ENCODE data around the gene ZNF808. TPM values are rescaled to one million over a fixed set of nuclear protein-coding genes. Genes with fewer than 3 reads are reported as not detected.

ZNF808 gene
- total RNA-seq, 1 experiment from 2014 or later = 35.7 TPM

DNA sequence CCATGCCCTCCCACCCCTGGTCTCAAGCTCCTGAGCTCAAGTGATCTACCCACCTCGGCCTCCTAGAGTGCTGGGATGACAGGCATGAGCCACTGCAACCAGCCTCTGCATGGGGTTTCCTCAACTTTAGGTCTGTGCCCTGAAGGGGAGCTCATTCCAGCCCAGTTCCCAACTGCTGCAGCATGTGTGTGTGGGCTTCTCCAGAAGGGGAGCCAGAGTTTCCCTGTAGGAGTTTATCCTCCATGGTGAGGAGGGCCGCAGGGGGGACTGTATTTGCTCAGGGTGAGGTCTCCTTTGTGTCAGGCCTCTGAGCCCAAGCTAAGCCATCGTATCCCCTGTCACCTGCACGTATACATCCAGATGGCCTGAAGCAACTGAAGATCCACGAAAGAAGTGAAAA lies 11.3 kb upstream of the ZNF808 start:
- Histone ChIP-seq H2BK20ac (ENCODE audit: low read depth, low read length, poor library complexity, severe bottlenecking) (no peak overlapping the region), H3K18ac (ENCODE audit: insufficient read length, low read depth, low read length) (no peak overlapping the region), H3K23ac (ENCODE audit: insufficient read length, low read depth, low read length) (no peak overlapping the region), H3K27me3 (ENCODE audit: insufficient read depth, low read length) (no peaks in the 10 kb centered on the region), H2BK12ac (ENCODE audit: insufficient read length, low read depth, low read length) (no peak overlapping the region), H3T11ph (ENCODE audit: low read length) (no peak overlapping the region), H3K56ac (ENCODE audit: insufficient read length, low read depth, low read length) (no peak overlapping the region), H3K9ac (ENCODE audit: extremely low read depth, insufficient read length, low read length) (no peak overlapping the region), H3K79me1 (ENCODE audit: insufficient read depth, low read depth, low read length, poor library complexity, severe bottlenecking) (no peaks in the 10 kb centered on the region), H4K5ac (ENCODE audit: insufficient read length, low read depth, low read length) (no peak overlapping the region), H3K4me1 (ENCODE audit: insufficient read depth, low read length) (peaks cover 9% of the 10 kb centered on the region; the same call in 1 of the 2 replicates), H3K27ac (ENCODE audit: insufficient read length, low read depth, low read length) (no peak overlapping the region), H3K4ac (ENCODE audit: low read depth, low read length) (no peak overlapping the region), H3K23me2 (ENCODE audit: insufficient read length, low read depth, low read length, poor library complexity, severe bottlenecking) (no peaks in the 10 kb centered on the region), H3K79me2 (ENCODE audit: insufficient read depth, low read length) (no peaks in the 10 kb centered on the region), H3K14ac (ENCODE audit: insufficient read depth, low read length) (no peak overlapping the region), H4K20me1 (ENCODE audit: control insufficient read depth, insufficient read depth, insufficient read length) (no peaks in the 10 kb centered on the region), H3K4me2 (ENCODE audit: insufficient read depth, insufficient read length, low read length) (no peak overlapping the region), H2AFZ (ENCODE audit: low read length) (no peak overlapping the region), H2AK5ac (ENCODE audit: insufficient read length, low read length) (no peak overlapping the region), H4K91ac (ENCODE audit: insufficient read length, low read depth, low read length) (no peak overlapping the region), H2BK120ac (ENCODE audit: low read depth, low read length, poor library complexity, severe bottlenecking) (no peak overlapping the region), H3K9me3 (ENCODE audit: control insufficient read depth, low read depth, low read length) (no peaks in the 10 kb centered on the region), H4K8ac (replicated peaks; ENCODE audit: insufficient read length, low read depth, low read length) (no peak overlapping the region), H2BK15ac (ENCODE audit: low read depth, low read length) (no peak overlapping the region), H2BK5ac (ENCODE audit: insufficient read length, low read length) (no peak overlapping the region)
- Mint-ChIP-seq H3K9me3 (peaks cover 0 to 6% of the 10 kb centered on the region in 2 experiments; a peak in 1 of 5 replicates), H3K27ac (no peak overlapping the region), H3K27me3 (ENCODE audit: low read depth) (peaks cover 11% of the 10 kb centered on the region), H3K36me3 (ENCODE audit: insufficient read depth in 1 of 3, low read depth in 3 of 3) (peaks cover 4 to 17% (median 7%) of the 10 kb centered on the region in 3 experiments; a peak in 5 of 7 replicates), H3K4me3 (no peak overlapping the region), H3K4me1 (peaks cover 39 to 51% of the 10 kb centered on the region in 2 experiments)
- DNase-seq = no peak
- TF ChIP-seq, protein P1, sequence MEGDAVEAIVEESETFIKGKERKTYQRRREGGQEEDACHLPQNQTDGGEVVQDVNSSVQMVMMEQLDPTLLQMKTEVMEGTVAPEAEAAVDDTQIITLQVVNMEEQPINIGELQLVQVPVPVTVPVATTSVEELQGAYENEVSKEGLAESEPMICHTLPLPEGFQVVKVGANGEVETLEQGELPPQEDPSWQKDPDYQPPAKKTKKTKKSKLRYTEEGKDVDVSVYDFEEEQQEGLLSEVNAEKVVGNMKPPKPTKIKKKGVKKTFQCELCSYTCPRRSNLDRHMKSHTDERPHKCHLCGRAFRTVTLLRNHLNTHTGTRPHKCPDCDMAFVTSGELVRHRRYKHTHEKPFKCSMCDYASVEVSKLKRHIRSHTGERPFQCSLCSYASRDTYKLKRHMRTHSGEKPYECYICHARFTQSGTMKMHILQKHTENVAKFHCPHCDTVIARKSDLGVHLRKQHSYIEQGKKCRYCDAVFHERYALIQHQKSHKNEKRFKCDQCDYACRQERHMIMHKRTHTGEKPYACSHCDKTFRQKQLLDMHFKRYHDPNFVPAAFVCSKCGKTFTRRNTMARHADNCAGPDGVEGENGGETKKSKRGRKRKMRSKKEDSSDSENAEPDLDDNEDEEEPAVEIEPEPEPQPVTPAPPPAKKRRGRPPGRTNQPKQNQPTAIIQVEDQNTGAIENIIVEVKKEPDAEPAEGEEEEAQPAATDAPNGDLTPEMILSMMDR (conservative IDR thresholded peaks at IDR 0.05) = peak; percentile 42; the same call in 2 of the 3 replicates
- WGBS (ENCODE audit: extremely low coverage, insufficient read length, low lambda C conversion rate) = no CpG with 5 or more reads among the region's 5 CpGs
